Keratinocyte (primary cell): ENCODE results near the gene ATXN7L1. TPM values are rescaled to one million over a fixed set of nuclear protein-coding genes. Genes with fewer than 3 reads are reported as not detected.

Experiments
- DNase-seq: peaks from one replicate; pipeline ENCODE4 v3.0.0-alpha.2; 2011; ENCODE audit warnings: low read depth, missing footprints, low spot score
- FAIRE-seq: peaks from 2 replicates; lab custom pipeline; 2011; peaks lifted over from hg19 to GRCh38; lab: Jason Lieb, UNC
- H2AFZ ChIP-seq: 2 replicates; pipeline ENCODE4 v1.6.0; 2012; ENCODE audit warnings: low read length, control low read depth, inconsistent platforms; ENCODE audit not compliant: control insufficient read depth
- H3K27ac ChIP-seq: 2 replicates; pipeline ENCODE4 v1.5.1; 2011; ENCODE audit warnings: low read length; ENCODE audit not compliant: control insufficient read depth, insufficient read depth
- H3K27me3 ChIP-seq: 3 replicates; pipeline ENCODE4 v1.6.0; 2011; ENCODE audit warnings: low read length; ENCODE audit not compliant: control insufficient read depth, insufficient read depth; ENCODE audit errors: extremely low read depth
- H3K36me3 ChIP-seq, 2 experiments: 2 replicates in 1 of 2; 3 replicates in 1 of 2; pipeline ENCODE4 v1.5.1; 2011; ENCODE audit warnings: low read length in 2 of 2, mild to moderate bottlenecking in 1 of 2; ENCODE audit not compliant: control insufficient read depth in 2 of 2, insufficient read depth in 2 of 2; ENCODE audit errors: extremely low read depth in 1 of 2
- H3K4me1 ChIP-seq: 3 replicates; pipeline ENCODE4 v1.5.1; 2011; ENCODE audit warnings: low read length; ENCODE audit not compliant: control insufficient read depth, insufficient read depth; ENCODE audit errors: extremely low read depth
- H3K4me2 ChIP-seq: 3 replicates; pipeline ENCODE4 v1.6.0; 2011; ENCODE audit warnings: low read depth, low read length; ENCODE audit not compliant: control insufficient read depth, insufficient read depth; ENCODE audit errors: extremely low read depth
- H3K4me3 ChIP-seq, 3 experiments: fragments of 200-600 bp in 1 of 3; sonication (generic) in 1 of 3; 2 replicates in 2 of 3; 3 replicates in 1 of 3; pipeline ENCODE4 v1.5.1; 2011 to 2016; ENCODE audit warnings: low read length in 3 of 3, mild to moderate bottlenecking in 3 of 3, control low read depth in 2 of 3, inconsistent platforms in 1 of 3, low read depth in 1 of 3, mixed read lengths in 1 of 3, mixed run types in 1 of 3, moderate library complexity in 1 of 3; ENCODE audit not compliant: control insufficient read depth in 2 of 3, insufficient read depth in 2 of 3; ENCODE audit errors: extremely low read depth in 1 of 3
- H3K79me2 ChIP-seq: 2 replicates; pipeline ENCODE4 v1.6.0; 2012; ENCODE audit warnings: low read length; ENCODE audit not compliant: control insufficient read depth, insufficient read depth
- H3K9ac ChIP-seq: 3 replicates; pipeline ENCODE4 v1.6.0; 2011; ENCODE audit warnings: low read length; ENCODE audit not compliant: control insufficient read depth, insufficient read depth; ENCODE audit errors: extremely low read depth
- H3K9me1 ChIP-seq: 3 replicates; pipeline ENCODE4 v1.6.0; 2011; ENCODE audit warnings: low read length; ENCODE audit not compliant: control insufficient read depth, insufficient read depth; ENCODE audit errors: extremely low read depth
- H3K9me3 ChIP-seq: 2 replicates; pipeline ENCODE4 v1.5.1; 2012; ENCODE audit warnings: low read depth, low read length; ENCODE audit not compliant: control insufficient read depth
- H4K20me1 ChIP-seq: 3 replicates; pipeline ENCODE4 v1.6.0; 2011; ENCODE audit warnings: low read length; ENCODE audit not compliant: control insufficient read depth, insufficient read depth; ENCODE audit errors: extremely low read depth
- EZH2 ChIP-seq: IDR thresholded peaks from one replicate; pipeline ENCODE4 v1.6.1; 2012; ENCODE audit warnings: inconsistent platforms, mild to moderate bottlenecking, low read length, moderate library complexity
- dilution Hi-C: fragments of 300-500 bp; cut with MboI; formaldehyde crosslinking; loops from one replicate; pipeline ENCODE4 v1.7.0; 2020; ENCODE audit warnings: low sequenced_read_pairs; ENCODE audit not compliant: extremely low pct_ligation_motif_present
- polyA plus RNA-seq, 5 experiments: library from polyadenylated mRNA; depleted of rRNA in 3 of 5; stranded (reverse) in 3 of 5; stranded (forward) in 1 of 5; unstranded in 1 of 5; fragments of >200 nt; gene quantifications; 1 replicate in 1 of 5; 2 replicates in 3 of 5; 3 replicates in 1 of 5; pipeline versions ENCODE4 v1.2.1 to v1.2.3, GENCODE V29; 2011 to 2012; ENCODE audit warnings: missing spikeins in 2 of 5, low read depth in 1 of 5, low replicate concordance in 1 of 5
- TF ChIP-seq, protein P1 (sequence below), 3 experiments: IDR thresholded peaks in 1 of 3; conservative IDR thresholded peaks in 1 of 3; optimal IDR thresholded peaks in 1 of 3; 2 replicates in 2 of 3; 3 replicates in 1 of 3; pipeline versions ENCODE3 to v1.5.1; 2011; ENCODE audit warnings: low read length in 3 of 3, mild to moderate bottlenecking in 3 of 3, moderate library complexity in 2 of 3, control low read depth in 1 of 3, inconsistent platforms in 1 of 3; ENCODE audit not compliant: insufficient read depth in 2 of 3; ENCODE audit errors: extremely low read depth in 1 of 3

ATXN7L1 gene
- polyA plus RNA-seq, 1 donor (not counting 4 experiments of a cell fraction or from before 2014, with no cell fraction given) = 4.8 TPM

DNA sequence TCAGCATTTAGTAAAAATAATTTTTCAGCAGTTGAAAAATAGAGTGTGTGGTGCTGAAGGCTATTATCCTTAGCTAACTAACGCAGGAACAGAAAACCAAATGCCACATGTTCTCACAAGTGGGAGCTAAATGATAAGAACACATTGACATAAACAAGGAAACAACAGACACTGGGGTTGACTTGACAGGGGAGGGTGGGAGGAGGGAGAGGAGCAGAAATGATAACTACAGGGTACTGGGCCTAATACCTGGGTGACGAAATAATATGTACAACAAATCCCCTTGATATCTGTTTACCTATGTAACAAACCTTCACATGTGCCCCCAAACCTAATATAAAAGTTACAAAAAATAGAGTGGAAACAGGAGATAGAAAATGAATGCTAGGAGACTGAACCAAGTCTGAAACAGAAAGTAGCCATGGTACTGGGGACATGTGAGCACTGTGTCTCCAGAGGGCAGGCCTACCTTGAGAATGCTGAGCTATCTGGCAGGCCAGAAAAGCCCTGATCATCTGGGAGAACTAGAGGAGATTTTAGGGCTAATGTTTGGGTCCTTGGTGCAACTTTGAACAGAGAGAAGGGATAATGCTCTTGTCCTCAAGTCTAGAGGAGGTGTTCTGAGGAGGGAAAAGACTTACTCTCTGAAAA is 290.4 kb downstream of the ATXN7L1 start:
- H2AFZ ChIP-seq = no peak overlapping the region
- H3K27ac ChIP-seq = no peak overlapping the region
- FAIRE-seq (no peak), DNase-seq (no peak)
- no peaks in the 10 kb centered on the region for H3K27me3 ChIP-seq
- H3K4me1 ChIP-seq = peaks cover 2% of the 10 kb centered on the region
- no peaks in the 10 kb centered on the region for H3K9me1 ChIP-seq
- H3K9ac ChIP-seq = no peak overlapping the region
- dilution Hi-C loops = no loop called here
- no peak for TF ChIP-seq EZH2
- TF ChIP-seq, protein P1, sequence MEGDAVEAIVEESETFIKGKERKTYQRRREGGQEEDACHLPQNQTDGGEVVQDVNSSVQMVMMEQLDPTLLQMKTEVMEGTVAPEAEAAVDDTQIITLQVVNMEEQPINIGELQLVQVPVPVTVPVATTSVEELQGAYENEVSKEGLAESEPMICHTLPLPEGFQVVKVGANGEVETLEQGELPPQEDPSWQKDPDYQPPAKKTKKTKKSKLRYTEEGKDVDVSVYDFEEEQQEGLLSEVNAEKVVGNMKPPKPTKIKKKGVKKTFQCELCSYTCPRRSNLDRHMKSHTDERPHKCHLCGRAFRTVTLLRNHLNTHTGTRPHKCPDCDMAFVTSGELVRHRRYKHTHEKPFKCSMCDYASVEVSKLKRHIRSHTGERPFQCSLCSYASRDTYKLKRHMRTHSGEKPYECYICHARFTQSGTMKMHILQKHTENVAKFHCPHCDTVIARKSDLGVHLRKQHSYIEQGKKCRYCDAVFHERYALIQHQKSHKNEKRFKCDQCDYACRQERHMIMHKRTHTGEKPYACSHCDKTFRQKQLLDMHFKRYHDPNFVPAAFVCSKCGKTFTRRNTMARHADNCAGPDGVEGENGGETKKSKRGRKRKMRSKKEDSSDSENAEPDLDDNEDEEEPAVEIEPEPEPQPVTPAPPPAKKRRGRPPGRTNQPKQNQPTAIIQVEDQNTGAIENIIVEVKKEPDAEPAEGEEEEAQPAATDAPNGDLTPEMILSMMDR (optimal IDR thresholded peaks at IDR 0.05 in 1 of 3, IDR thresholded peaks at IDR 0.05 in 1 of 3, conservative IDR thresholded peaks at IDR 0.05 in 1 of 3; ENCODE audit: extremely low read depth in 1 of 3, insufficient read depth in 2 of 3, low read length in 3 of 3) = no peak
- H3K36me3 ChIP-seq = no peaks in the 10 kb centered on the region
- H3K79me2 ChIP-seq = no peaks in the 10 kb centered on the region
- no peak overlapping the region for H3K4me2 ChIP-seq
- no peak overlapping the region for H3K4me3 ChIP-seq
- no peaks in the 10 kb centered on the region for H4K20me1 ChIP-seq
- H3K9me3 ChIP-seq = no peaks in the 10 kb centered on the region

DNA sequence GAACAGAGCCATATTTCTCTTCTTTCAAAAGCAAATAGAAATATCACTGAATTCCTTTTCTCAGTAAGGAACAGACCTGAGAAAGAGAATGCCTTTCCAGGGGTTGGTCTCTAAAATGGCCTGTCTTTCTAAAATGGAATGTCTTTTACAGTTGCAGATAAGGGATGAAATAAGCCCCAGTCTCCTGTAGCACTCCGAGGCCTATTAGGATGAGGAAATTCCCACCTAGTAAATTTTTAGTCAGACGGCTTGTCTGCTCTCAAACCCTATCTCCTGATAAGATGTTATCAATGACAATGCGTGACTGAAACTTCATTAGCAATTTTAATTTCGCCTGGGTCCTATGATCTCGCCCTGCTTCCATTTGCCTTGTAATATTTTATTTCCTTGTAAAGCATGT is 292.2 kb downstream of the ATXN7L1 start:
- Histone ChIP-seq H3K4me2 (no peak overlapping the region), H4K20me1 (no peaks in the 10 kb centered on the region), H2AFZ (no peak overlapping the region), H3K9me3 (no peaks in the 10 kb centered on the region), H3K27ac (no peak overlapping the region), H3K79me2 (no peaks in the 10 kb centered on the region), H3K36me3 (no peaks in the 10 kb centered on the region), H3K9ac (no peak overlapping the region), H3K9me1 (no peaks in the 10 kb centered on the region), H3K4me1 (peaks cover 2% of the 10 kb centered on the region), H3K27me3 (no peaks in the 10 kb centered on the region), H3K4me3 (no peak overlapping the region)
- TF ChIP-seq EZH2 = no peak
- TF ChIP-seq, protein P1 (optimal IDR thresholded peaks at IDR 0.05 in 1 of 3, IDR thresholded peaks at IDR 0.05 in 1 of 3, conservative IDR thresholded peaks at IDR 0.05 in 1 of 3; ENCODE audit: extremely low read depth in 1 of 3, insufficient read depth in 2 of 3, low read length in 3 of 3) = no peak
- DNase-seq (no peak), FAIRE-seq (no peak)
- dilution Hi-C loops = no loop called here
